ENCODE results near the gene LRTM2.

The LRTM2 gene

GRCh38 chr12:1885082-1885596 lies 64.8 kb downstream of the LRTM2 start:
- no peak for DNase-seq (ENCODE audit: low read depth)

GRCh38 chr12:1885599-1886245 lies 65.4 kb downstream of the LRTM2 start:
- DNase-seq (ENCODE audit: low read depth), result no peak

All from stimulated activated CD8-positive, alpha-beta memory T cell treated with anti-CD3 and anti-CD28 coated beads, Interleukin-12 subunit alpha, Interleukin-12 subunit beta, amount 100 ng/mL, for 4 hours (primary cell).